PC-3 (cell line): Measurements from ENCODE around the gene DHX34.
A peak's percentile ranks its signal among the peaks of the same experiment; 100 is the strongest.

Experiments
- EZH2 ChIP-seq: fragments of 300-600 bp; sonication (generic); IDR thresholded peaks from one replicate; pipeline ENCODE4 v1.6.1; 2017; ENCODE audit warnings: antibody characterized with exemption, mild to moderate bottlenecking, low read length; ENCODE audit not compliant: unreplicated experiment
- EZH2phosphoT487 ChIP-seq: fragments of 300-600 bp; sonication (generic); IDR thresholded peaks from 2 replicates; pipeline ENCODE4 v1.6.1; 2018; ENCODE audit warnings: mild to moderate bottlenecking, antibody characterized with exemption, low read length, borderline replicate concordance
- TF ChIP-seq, protein P1 (sequence below): fragments of 300-600 bp; sonication (generic); conservative IDR thresholded peaks from 2 replicates; pipeline ENCODE4 v1.5.1; 2017; ENCODE audit warnings: antibody characterized with exemption, low read depth, mild to moderate bottlenecking, low read length

DNA sequence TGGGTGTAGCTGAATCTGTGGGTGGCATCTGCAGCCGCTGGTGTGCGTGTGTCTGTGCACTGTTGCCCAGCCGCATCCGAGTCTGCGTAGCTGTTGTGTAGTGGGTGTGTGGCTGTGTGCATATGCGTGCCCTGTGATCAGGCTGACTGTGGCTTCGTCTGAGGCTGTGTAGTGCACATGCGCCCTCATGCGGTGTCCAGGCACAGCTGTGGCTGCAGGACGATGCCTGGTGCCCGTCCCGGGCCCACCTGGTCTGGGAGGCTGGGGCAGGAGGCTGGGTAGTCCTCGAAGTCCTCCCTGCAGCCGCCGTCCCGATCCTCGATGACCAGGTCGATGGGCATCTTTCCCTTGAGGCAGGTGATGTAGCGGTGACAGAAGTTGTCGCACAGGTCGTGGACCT lies 65.4 kb downstream of the DHX34 start:
- TF ChIP-seq, protein P1, sequence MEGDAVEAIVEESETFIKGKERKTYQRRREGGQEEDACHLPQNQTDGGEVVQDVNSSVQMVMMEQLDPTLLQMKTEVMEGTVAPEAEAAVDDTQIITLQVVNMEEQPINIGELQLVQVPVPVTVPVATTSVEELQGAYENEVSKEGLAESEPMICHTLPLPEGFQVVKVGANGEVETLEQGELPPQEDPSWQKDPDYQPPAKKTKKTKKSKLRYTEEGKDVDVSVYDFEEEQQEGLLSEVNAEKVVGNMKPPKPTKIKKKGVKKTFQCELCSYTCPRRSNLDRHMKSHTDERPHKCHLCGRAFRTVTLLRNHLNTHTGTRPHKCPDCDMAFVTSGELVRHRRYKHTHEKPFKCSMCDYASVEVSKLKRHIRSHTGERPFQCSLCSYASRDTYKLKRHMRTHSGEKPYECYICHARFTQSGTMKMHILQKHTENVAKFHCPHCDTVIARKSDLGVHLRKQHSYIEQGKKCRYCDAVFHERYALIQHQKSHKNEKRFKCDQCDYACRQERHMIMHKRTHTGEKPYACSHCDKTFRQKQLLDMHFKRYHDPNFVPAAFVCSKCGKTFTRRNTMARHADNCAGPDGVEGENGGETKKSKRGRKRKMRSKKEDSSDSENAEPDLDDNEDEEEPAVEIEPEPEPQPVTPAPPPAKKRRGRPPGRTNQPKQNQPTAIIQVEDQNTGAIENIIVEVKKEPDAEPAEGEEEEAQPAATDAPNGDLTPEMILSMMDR = peak; percentile 55
- TF ChIP-seq EZH2 = no peak
- TF ChIP-seq EZH2phosphoT487 = no peak
